Naive thymus-derived CD4-positive, alpha-beta T cell (primary cell): ENCODE data around the gene GATA2. TPM values are rescaled to one million over a fixed set of nuclear protein-coding genes. Genes with fewer than 3 reads are reported as not detected.

ENCODE experiments used
- ATAC-seq: fragments of 150-1000 bp; cut with Tn5 transposase; 2 replicates; pipeline ENCODE4 v1.10.0; 2021; ENCODE audit warnings: mild to moderate bottlenecking, moderate library complexity
- CTCF ChIA-PET: fragments of 350-600 bp; sonication (Branson Sonifier 250); formaldehyde crosslinking; loops from one replicate; lab custom pipeline; 2021; ENCODE audit warnings: antibody characterized with exemption; lab: Charles Lee
- POLR2A ChIA-PET: fragments of 350-600 bp; sonication (Branson Sonifier 250); formaldehyde crosslinking; loops from one replicate; lab custom pipeline; 2021; ENCODE audit warnings: antibody characterized with exemption, inconsistent platforms; lab: Charles Lee
- DNase-seq, 9 donors: peaks; one replicate each; pipeline versions ENCODE4 v3.0.0 to v3.0.0-alpha.2; 2020 to 2022; ENCODE audit warnings: mixed read lengths in 1 of 9
- H3K27ac ChIP-seq: one replicate; pipeline ENCODE4 v1.7.0; 2013; ENCODE audit warnings: mild to moderate bottlenecking, low read depth, low read length, moderate library complexity
- H3K27me3 ChIP-seq, 2 donors: one replicate each; pipeline ENCODE4 v1.7.0; 2013; ENCODE audit warnings: low read length in 2 of 2, mild to moderate bottlenecking in 2 of 2, moderate library complexity in 2 of 2; ENCODE audit not compliant: control insufficient read depth in 2 of 2, insufficient read depth in 2 of 2
- H3K36me3 ChIP-seq, 3 experiments: 1 replicate in 2 of 3; 2 replicates in 1 of 3; pipeline ENCODE4 v1.7.0; 2013; ENCODE audit warnings: low read length in 3 of 3, mild to moderate bottlenecking in 3 of 3, moderate library complexity in 1 of 3; ENCODE audit not compliant: insufficient read depth in 3 of 3, control insufficient read depth in 2 of 3
- H3K4me1 ChIP-seq, 2 donors: one replicate each; pipeline ENCODE4 v1.7.0; 2013; ENCODE audit warnings: low read length in 2 of 2, mild to moderate bottlenecking in 2 of 2, moderate library complexity in 1 of 2; ENCODE audit not compliant: control insufficient read depth in 2 of 2, insufficient read depth in 2 of 2
- H3K4me3 ChIP-seq: 2 replicates; pipeline ENCODE4 v1.7.0; 2013; ENCODE audit warnings: mild to moderate bottlenecking, low read length
- H3K9me3 ChIP-seq, 3 experiments: 1 replicate in 2 of 3; 2 replicates in 1 of 3; pipeline ENCODE4 v1.7.0; 2013; ENCODE audit warnings: low read length in 3 of 3; ENCODE audit not compliant: control insufficient read depth in 2 of 3
- H3K27ac Mint-ChIP-seq, 9 donors: one replicate each; pipeline ENCODE4 v1.8.0; 2020 to 2022; ENCODE audit warnings: mixed read lengths in 9 of 9, mild to moderate bottlenecking in 8 of 9, moderate library complexity in 5 of 9, inconsistent platforms in 2 of 9
- H3K27me3 Mint-ChIP-seq, 5 donors: one replicate each; pipeline ENCODE4 v1.8.0; 2021 to 2022; ENCODE audit warnings: mixed read lengths in 5 of 5, mild to moderate bottlenecking in 1 of 5
- H3K36me3 Mint-ChIP-seq, 5 donors: one replicate each; pipeline ENCODE4 v1.8.0; 2020 to 2022; ENCODE audit warnings: mixed read lengths in 5 of 5, mild to moderate bottlenecking in 3 of 5, inconsistent platforms in 1 of 5
- H3K4me1 Mint-ChIP-seq, 7 donors: one replicate each; pipeline ENCODE4 v1.8.0; 2020 to 2022; ENCODE audit warnings: mixed read lengths in 7 of 7, mild to moderate bottlenecking in 3 of 7, inconsistent platforms in 1 of 7
- H3K4me3 Mint-ChIP-seq, 10 donors: one replicate each; pipeline ENCODE4 v1.8.0; 2020 to 2022; ENCODE audit warnings: mild to moderate bottlenecking in 10 of 10, mixed read lengths in 10 of 10, moderate library complexity in 6 of 10, inconsistent platforms in 2 of 10
- H3K9me3 Mint-ChIP-seq, 11 donors: one replicate each; pipeline ENCODE4 v1.8.0; 2020 to 2022; ENCODE audit warnings: mixed read lengths in 11 of 11, mild to moderate bottlenecking in 4 of 11, inconsistent platforms in 1 of 11, moderate library complexity in 1 of 11
- intact Hi-C, 2 donors: fragments of 100-400 bp; cut with micrococcal nuclease; formaldehyde crosslinking; loops; one replicate each; pipeline ENCODE4 v1.15.1; 2023
- polyA plus RNA-seq, 2 donors: library from polyadenylated mRNA; unstranded; fragments of 300-500 nt; fragmentation: Illumina TruSeq; gene quantifications; one replicate each; pipeline ENCODE4 v1.2.3, GENCODE V29; 2021
- total RNA-seq, 6 experiments: library from RNA in 5 of 6; stranded (reverse) in 5 of 6; gene quantifications; 1 replicate in 5 of 6; 2 replicates in 1 of 6; pipeline ENCODE4 v1.2.3 and lab custom pipeline; 2021 to 2026

Gene GATA2
- total and polyA plus RNA-seq, 7 experiments from 2014 or later, result 0.30 to 70.9 (median 14.0) TPM; not detected in 4

DNA sequence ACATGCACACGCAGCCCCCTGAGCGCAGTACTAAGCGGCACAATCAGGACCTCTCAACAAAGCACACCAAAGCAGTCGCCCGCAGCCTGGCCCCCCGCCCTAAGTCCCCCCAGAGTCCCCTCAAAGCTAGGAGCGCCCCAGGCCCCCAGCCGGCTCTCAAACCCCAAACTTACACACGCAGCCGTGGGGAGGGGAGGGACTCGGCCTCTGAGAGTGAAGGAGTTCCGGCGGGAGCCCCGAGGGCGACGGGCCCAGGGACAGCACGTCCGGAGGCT, 5.5 kb downstream of the GATA2 start:
- H3K27me3 ChIP-seq, result peaks cover 17 to 52% of the 10 kb centered on the region in 2 donors
- peak overlapping the region; percentile 35 for H3K4me3 ChIP-seq
- H3K4me1 ChIP-seq, result peaks cover 11 to 61% of the 10 kb centered on the region in 2 donors
- no peaks in the 10 kb centered on the region for H3K36me3 ChIP-seq
- no peak overlapping the region for H3K27ac ChIP-seq
- POLR2A ChIA-PET, result no interaction called here
- ATAC-seq (no peak), DNase-seq (no peak)
- H3K27me3 Mint-ChIP-seq, result peaks cover 63 to 84% (median 67%) of the 10 kb centered on the region in 5 donors
- intact Hi-C loops, result loop anchor here (2.0 to 5.0 kb wide), 2 partner anchors 40 to 61 kb away; no protein-coding TSS in a partner anchor
- peaks cover 23 to 58% (median 35%) of the 10 kb centered on the region in 7 donors for H3K4me1 Mint-ChIP-seq
- H3K4me3 Mint-ChIP-seq, result peak overlapping the region; percentile 87 to 97 (median 90)
- CTCF ChIA-PET, result no interaction called here
- no peaks in the 10 kb centered on the region for H3K36me3 Mint-ChIP-seq
- no peaks in the 10 kb centered on the region for H3K9me3 ChIP-seq
- peak overlapping the region in 2 of 9 donors; percentile 49 to 62 for H3K27ac Mint-ChIP-seq
- H3K9me3 Mint-ChIP-seq, result peaks cover 0 to 1% (median 0%) of the 10 kb centered on the region in 11 donors

DNA sequence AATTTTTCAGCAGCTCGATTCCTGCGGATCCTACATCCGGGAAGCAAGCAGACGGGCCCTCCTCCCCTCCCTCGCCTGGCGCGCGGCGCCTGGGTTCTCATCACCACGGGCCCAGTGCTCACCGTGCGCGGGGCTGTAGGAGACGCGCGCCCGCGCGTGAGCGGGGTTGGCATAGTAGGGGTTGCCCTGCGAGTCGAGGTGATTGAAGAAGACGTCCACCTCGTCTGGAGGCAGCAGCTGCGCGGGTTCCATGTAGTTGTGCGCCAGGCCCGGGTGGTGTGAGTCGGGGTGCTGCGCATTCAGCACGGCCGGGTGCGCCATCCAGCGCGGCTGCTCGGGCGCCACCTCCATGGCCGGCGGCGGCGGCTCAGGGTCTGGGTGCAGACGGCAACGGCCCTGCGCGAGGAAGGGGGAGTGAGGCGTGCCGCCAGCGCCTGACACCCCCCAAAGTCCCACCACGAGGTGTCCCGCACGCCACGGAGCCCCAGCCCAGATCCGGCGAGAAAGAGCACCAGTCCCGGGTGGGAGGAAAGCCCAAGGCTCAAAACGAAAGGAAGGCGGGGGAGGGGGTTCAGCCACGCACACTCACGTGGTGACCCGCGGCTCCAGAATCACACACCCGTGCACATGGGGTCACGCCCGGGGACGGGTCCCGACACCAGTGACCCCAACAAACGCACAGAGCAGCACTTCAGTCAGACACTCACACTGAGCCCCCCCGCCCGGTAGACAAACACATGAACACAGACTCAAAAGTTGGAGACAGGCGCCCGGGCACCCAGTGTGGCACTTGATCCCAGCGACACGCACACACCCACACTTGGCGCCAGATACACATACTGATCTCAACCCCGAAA, 6.1 kb downstream of the GATA2 start:
- no peaks in the 10 kb centered on the region for H3K9me3 ChIP-seq
- POLR2A ChIA-PET, result no interaction called here
- DNase-seq (peak in 3 of 9 donors; percentile 22 to 38 (median 30)), ATAC-seq (peak; percentile 18)
- Mint-ChIP-seq H3K36me3 (no peaks in the 10 kb centered on the region), H3K4me1 (peaks cover 20 to 57% (median 35%) of the 10 kb centered on the region in 7 donors), H3K9me3 (peaks cover 0 to 1% (median 0%) of the 10 kb centered on the region in 11 donors), H3K27me3 (peaks cover 66 to 86% (median 70%) of the 10 kb centered on the region in 5 donors), H3K27ac (peak overlapping the region in 2 of 9 donors; percentile 49 to 62), H3K4me3 (peak overlapping the region; percentile 87 to 97 (median 90))
- intact Hi-C loops, result loop anchor here (2.0 to 5.0 kb wide), 2 partner anchors 40 to 60 kb away; no protein-coding TSS in a partner anchor
- H3K36me3 ChIP-seq, result no peaks in the 10 kb centered on the region
- H3K4me1 ChIP-seq, result peaks cover 11 to 56% of the 10 kb centered on the region in 2 donors
- H3K4me3 ChIP-seq, result peak overlapping the region; percentile 35
- CTCF ChIA-PET, result no interaction called here
- H3K27ac ChIP-seq, result no peak overlapping the region
- peaks cover 16 to 50% of the 10 kb centered on the region in 2 donors for H3K27me3 ChIP-seq

DNA sequence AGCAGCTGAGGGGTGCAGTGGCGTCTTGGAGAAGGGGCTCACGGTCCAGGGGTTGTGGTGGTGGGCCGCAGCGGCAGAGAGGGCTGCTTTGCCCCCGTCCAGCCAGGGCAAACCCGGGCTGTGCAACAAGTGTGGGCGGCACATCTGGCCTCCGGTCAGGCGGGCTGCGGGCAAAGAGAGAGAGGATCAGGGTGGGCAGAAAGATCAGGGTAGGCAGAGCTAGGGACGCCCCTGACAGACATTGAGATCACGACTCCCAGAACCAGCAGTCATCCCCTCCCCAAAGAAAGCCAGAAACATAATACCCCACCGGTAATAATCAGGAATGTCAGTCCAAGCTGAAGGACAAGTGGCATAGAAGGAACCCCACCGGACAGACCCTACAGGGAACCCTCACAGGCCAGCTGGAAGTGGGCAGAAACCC, 6.8 kb downstream of the GATA2 start:
- DNase-seq, result no peak
- peaks cover 61 to 83% (median 66%) of the 10 kb centered on the region in 5 donors for H3K27me3 Mint-ChIP-seq
- H3K9me3 Mint-ChIP-seq, result peaks cover 0 to 1% (median 0%) of the 10 kb centered on the region in 11 donors
- peaks cover 16 to 50% (median 31%) of the 10 kb centered on the region in 7 donors for H3K4me1 Mint-ChIP-seq
- no peaks in the 10 kb centered on the region for H3K9me3 ChIP-seq
- no peaks in the 10 kb centered on the region for H3K36me3 ChIP-seq
- ChIA-PET CTCF (no interaction called here), POLR2A (no interaction called here)
- H3K27me3 ChIP-seq, result peaks cover 14 to 43% of the 10 kb centered on the region in 2 donors
- no peak overlapping the region for H3K27ac ChIP-seq
- ATAC-seq, result no peak
- peak overlapping the region in 1 of 9 donors; percentile 49 for H3K27ac Mint-ChIP-seq
- no peaks in the 10 kb centered on the region for H3K36me3 Mint-ChIP-seq
- H3K4me3 ChIP-seq, result no peak overlapping the region
- H3K4me1 ChIP-seq, result peaks cover 11 to 49% of the 10 kb centered on the region in 2 donors
- H3K4me3 Mint-ChIP-seq, result peak overlapping the region; percentile 72 to 97 (median 90)
- intact Hi-C loops, result loop anchor here (2.0 to 5.0 kb wide), 2 partner anchors 39 to 59 kb away; no protein-coding TSS in a partner anchor

DNA sequence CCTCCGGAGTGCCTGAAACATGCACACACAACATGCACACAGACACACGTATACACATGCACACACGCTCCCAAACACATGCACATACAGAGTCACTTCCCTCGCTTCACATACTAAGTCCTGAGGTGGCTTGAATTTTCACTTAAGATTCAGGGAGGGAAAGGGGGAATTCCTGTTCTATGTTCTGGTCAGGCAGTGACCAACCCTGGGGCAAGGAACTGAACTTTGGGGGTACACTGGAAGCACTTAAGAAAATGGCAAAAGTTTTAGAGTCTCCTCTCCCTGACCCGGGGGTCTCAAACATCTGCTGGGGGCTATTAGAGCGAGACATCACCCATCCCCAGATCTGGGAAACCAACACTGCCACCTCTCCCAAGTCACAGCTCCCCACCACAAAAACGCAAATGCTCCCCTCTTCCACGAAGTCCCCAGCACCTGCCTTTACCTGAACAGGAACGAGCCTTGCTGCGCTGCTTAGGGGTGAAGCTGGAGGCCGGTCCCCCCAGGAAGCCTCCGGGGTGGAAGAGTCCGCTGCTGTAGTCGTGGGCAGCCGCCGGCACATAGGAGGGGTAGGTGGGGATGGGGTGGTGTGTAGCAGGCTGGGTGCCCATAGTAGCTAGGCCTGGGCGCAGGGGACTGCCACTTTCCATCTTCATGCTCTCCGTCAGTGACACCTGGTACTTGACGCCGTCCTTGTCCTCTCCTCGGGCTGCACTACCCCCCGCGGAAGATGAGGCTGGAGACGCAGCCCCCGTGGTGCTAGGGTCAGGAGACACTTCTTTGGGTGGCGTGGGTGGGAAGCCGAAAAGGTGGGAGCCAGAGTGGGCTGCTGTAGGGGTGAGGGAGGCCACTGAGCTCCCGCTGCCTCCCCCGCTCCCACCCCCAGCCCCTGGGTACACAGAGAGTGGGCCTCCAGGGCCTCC, 7.5 kb downstream of the GATA2 start:
- POLR2A ChIA-PET, result no interaction called here
- no peaks in the 10 kb centered on the region for H3K9me3 Mint-ChIP-seq
- intact Hi-C loops, result loop anchor here (2.0 to 5.0 kb wide), 2 partner anchors 38 to 59 kb away; no protein-coding TSS in a partner anchor
- Histone ChIP-seq H3K36me3 (no peaks in the 10 kb centered on the region), H3K27ac (no peak overlapping the region), H3K27me3 (peaks cover 14 to 38% of the 10 kb centered on the region in 2 donors), H3K9me3 (no peaks in the 10 kb centered on the region), H3K4me1 (peaks cover 11 to 45% of the 10 kb centered on the region in 2 donors), H3K4me3 (no peak overlapping the region)
- ATAC-seq (no peak), DNase-seq (no peak)
- H3K4me1 Mint-ChIP-seq, result peaks cover 16 to 46% (median 28%) of the 10 kb centered on the region in 7 donors
- H3K27me3 Mint-ChIP-seq, result peaks cover 59 to 78% (median 68%) of the 10 kb centered on the region in 5 donors
- no peaks in the 10 kb centered on the region for H3K36me3 Mint-ChIP-seq
- CTCF ChIA-PET, result no interaction called here
- peak overlapping the region in 1 of 9 donors; percentile 38 for H3K27ac Mint-ChIP-seq
- H3K4me3 Mint-ChIP-seq, result peak overlapping the region in 9 of 10 donors; percentile 15 to 97 (median 87)

DNA sequence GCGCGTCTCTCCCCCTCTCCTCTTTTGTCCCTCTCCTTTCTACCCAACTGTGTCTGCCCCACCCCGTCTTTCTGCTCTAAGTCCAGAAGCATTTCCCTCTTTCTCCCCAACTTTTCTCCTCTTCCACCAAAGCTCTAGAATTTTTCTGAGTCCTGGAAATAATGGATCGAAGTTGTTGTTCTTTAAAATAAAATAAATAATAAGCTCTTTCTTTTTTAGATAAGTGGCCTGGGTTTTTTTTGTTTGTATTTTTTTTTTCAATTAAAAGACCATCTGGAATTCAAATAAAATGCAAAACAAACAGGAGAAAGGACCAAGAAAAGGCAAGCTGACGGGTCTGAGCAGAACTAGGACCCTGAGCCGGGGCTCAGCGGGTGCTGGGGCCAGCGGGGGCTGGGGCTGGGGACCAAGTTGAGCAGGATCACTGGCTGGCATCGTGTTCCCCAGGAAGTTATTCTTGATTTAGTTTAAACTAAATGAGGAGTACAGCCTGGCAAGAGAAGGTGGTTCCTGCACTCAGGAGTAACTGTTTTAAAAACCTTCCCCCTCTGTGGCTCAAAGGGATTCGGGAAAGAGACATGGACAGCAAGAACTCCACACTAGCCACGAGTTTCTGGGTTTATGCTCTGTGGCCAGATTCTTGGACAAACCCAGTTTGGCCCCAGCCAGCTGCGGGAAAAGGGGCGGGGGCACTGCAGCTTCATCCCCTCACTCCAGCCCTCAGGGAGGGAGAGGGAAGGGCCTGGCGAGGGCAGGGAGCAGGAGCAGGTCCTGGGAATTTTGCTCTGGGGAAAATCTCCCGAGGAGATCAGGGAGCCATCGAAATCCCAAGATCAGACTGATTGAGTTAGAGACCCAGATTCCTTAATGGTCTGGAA, 8.4 kb downstream of the GATA2 start:
- Mint-ChIP-seq H3K36me3 (no peaks in the 10 kb centered on the region), H3K4me3 (peak overlapping the region in 4 of 10 donors; percentile 21 to 91 (median 41)), H3K4me1 (peaks cover 16 to 37% (median 27%) of the 10 kb centered on the region in 7 donors), H3K27ac (peak overlapping the region in 1 of 9 donors; percentile 38), H3K27me3 (peaks cover 52 to 70% (median 69%) of the 10 kb centered on the region in 5 donors), H3K9me3 (no peaks in the 10 kb centered on the region)
- CTCF ChIA-PET, result no interaction called here
- peak in 1 of 9 donors; percentile 2 for DNase-seq
- ATAC-seq, result no peak
- Histone ChIP-seq H3K9me3 (no peaks in the 10 kb centered on the region), H3K36me3 (no peaks in the 10 kb centered on the region), H3K4me3 (no peak overlapping the region), H3K4me1 (peaks cover 11 to 39% of the 10 kb centered on the region in 2 donors), H3K27ac (no peak overlapping the region), H3K27me3 (peaks cover 10 to 29% of the 10 kb centered on the region in 2 donors)
- POLR2A ChIA-PET, result interaction anchor here (0.6 kb wide), 1 partner anchor 304 kb away, joined by 4 read pairs; no protein-coding TSS in a partner anchor
- intact Hi-C loops, result loop anchor here (5.0 kb wide), 1 partner anchor 37 kb away; no protein-coding TSS in a partner anchor
